AG04450 (cell line): ENCODE data around the gene ADPRS. TPM values are rescaled to one million over a fixed set of nuclear protein-coding genes. Genes with fewer than 3 reads are reported as not detected.
A peak's percentile ranks its signal among the peaks of the same experiment; 100 is the strongest.

ENCODE experiments used
- CTCF ChIA-PET: fragments of 300-600, 350-600 bp; formaldehyde crosslinking; extraction: SDS; loops from one replicate; lab custom pipeline; 2022; ENCODE audit warnings: antibody characterized with exemption, inconsistent platforms; lab: Charles Lee
- POLR2A ChIA-PET: fragments of 350-600 bp; formaldehyde crosslinking; extraction: SDS; loops from one replicate; lab custom pipeline; 2021; ENCODE audit warnings: antibody characterized with exemption, inconsistent platforms; lab: Yijun Ruan, JAX
- DNase-seq: peaks from one replicate; pipeline ENCODE4 v3.0.0-alpha.2; 2011; ENCODE audit warnings: low read depth, low spot score
- H3K27ac ChIP-seq: one replicate; pipeline ENCODE4 v1.5.1; 2012; ENCODE audit warnings: low read depth, low read length, control low read depth
- H3K27me3 ChIP-seq: one replicate; pipeline ENCODE4 v1.6.0; 2012; ENCODE audit warnings: low read length; ENCODE audit not compliant: control insufficient read depth, insufficient read depth
- H3K4me3 ChIP-seq: 2 replicates; pipeline ENCODE4 v1.5.1; 2011; ENCODE audit warnings: mild to moderate bottlenecking, low read depth, low read length, control low read depth
- H3K9me3 ChIP-seq: 2 replicates; pipeline ENCODE4 v1.5.1; 2012; ENCODE audit warnings: low read length; ENCODE audit not compliant: control insufficient read depth, insufficient read depth
- CTCF ChIP-seq: IDR thresholded peaks from 2 replicates; pipeline ENCODE4 v1.5.1; 2011; ENCODE audit warnings: low read depth, low read length, control low read depth, inconsistent platforms
- polyA plus RNA-seq: library from polyadenylated mRNA; depleted of rRNA; stranded (reverse); fragments of >200 nt; gene quantifications from 2 replicates; pipeline ENCODE4 v1.2.3, GENCODE V29; 2011

The ADPRS gene
- polyA plus RNA-seq, 1 experiment, result 22.1 TPM

DNA sequence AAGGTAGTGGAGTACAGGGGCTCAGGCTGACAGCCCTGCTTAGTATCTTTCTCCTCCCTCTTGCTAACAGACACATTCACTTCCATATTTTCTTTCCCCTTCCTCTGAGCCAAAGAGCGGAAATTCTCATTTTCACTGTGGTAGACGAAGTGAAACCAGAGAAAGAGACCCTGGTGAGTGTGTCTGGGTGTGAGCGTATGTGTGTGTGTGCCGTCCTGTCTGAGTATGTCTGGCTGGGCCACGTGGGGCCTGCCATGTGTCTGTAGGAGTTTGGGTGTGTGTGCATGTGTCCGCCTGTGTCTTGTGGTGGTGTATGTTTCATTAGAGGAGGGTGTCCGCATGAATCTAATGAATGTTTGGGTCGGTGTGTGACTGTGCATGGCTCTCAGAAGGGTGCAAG lies 34.7 kb downstream of the ADPRS start:
- no peak overlapping the region for H3K4me3 ChIP-seq
- H3K27me3 ChIP-seq, result peaks cover 23% of the 10 kb centered on the region
- no peak for DNase-seq
- H3K27ac ChIP-seq, result no peak overlapping the region
- POLR2A ChIA-PET, result no interaction called here
- TF ChIP-seq CTCF, result no peak
- CTCF ChIA-PET, result interaction anchor here (1.1 kb wide), 1 partner anchor 12 kb away, joined by 5 read pairs; no protein-coding TSS in a partner anchor
- no peaks in the 10 kb centered on the region; the same call in 1 of the 2 replicates for H3K9me3 ChIP-seq

GRCh38 chr1:36124404-36125128 lies 35.9 kb downstream of the ADPRS start:
- H3K27ac ChIP-seq, result no peak overlapping the region
- ChIA-PET POLR2A (no interaction called here), CTCF (no interaction called here)
- H3K27me3 ChIP-seq, result peaks cover 23% of the 10 kb centered on the region
- no peak overlapping the region for H3K4me3 ChIP-seq
- no peak for DNase-seq
- no peak for TF ChIP-seq CTCF
- no peaks in the 10 kb centered on the region; the same call in 1 of the 2 replicates for H3K9me3 ChIP-seq

- no peak for TF ChIP-seq CTCF
- no peak for DNase-seq
- Histone ChIP-seq H3K4me3 (peak within 1 kb of the TSS; percentile 25; the same call in 1 of the 2 replicates), H3K9me3 (no peaks in the 10 kb centered on the region; the same call in 1 of the 2 replicates), H3K27me3 (peaks cover 23% of the 10 kb centered on the region), H3K27ac (no peak within 1 kb of the TSS)
- ChIA-PET POLR2A (no interaction called here), CTCF (no interaction called here)
Measured at GRCh38 chr1:36125129-36125991, 36.7 kb downstream of the ADPRS start, which contains the start of gene COL8A2. Gene COL8A2, minus strand, starts transcription at chr1:36125222. Its CDS starts 24,980 bp downstream, at chr1:36100242.

DNA sequence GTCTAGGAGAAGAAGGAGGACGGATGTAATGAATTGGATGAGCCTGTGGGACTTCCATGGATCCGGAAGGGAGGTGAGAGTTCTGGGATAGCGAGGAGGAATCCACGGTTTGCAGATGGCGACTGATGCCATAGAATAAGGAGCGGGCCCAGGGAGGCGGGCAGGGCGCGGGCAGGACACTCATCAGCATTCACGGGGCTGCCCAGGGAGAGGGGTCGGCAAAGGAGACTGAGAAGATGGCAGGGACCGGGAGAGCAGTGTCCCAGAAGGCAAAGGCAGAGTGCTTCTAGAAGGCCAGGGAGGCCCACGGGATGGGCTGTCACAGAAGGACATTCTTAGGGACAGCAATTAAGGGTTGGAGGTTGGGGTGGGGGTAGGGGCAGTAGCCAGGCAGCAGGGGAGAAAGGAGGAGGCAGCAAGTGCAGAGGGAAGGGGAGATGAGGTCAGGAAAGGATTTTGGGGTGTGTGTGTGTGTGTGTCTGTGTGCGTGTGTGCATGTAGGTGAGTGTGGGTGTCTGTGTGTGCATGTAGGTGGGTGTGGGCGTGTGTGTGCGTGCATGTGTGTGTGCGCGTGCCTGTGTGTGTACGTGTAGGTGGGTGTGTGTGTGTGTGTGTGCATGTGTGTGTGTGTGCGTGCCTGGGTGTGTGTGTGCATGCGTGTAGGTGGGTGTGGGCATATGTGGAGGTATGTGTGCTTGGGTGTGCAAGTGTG lies 37.5 kb downstream of the ADPRS start:
- no peak for DNase-seq
- no peak for TF ChIP-seq CTCF
- Histone ChIP-seq H3K27me3 (peaks cover 23% of the 10 kb centered on the region), H3K27ac (no peak overlapping the region), H3K9me3 (no peaks in the 10 kb centered on the region; the same call in 1 of the 2 replicates), H3K4me3 (no peak overlapping the region)
- ChIA-PET POLR2A (no interaction called here), CTCF (no interaction called here)
